ENCODE results near the gene HAVCR2. TPM values are rescaled to one million over a fixed set of nuclear protein-coding genes. Genes with fewer than 3 reads are reported as not detected.

The HAVCR2 gene
- total RNA-seq, 1 experiment from 2014 or later = 0.22 TPM

DNA sequence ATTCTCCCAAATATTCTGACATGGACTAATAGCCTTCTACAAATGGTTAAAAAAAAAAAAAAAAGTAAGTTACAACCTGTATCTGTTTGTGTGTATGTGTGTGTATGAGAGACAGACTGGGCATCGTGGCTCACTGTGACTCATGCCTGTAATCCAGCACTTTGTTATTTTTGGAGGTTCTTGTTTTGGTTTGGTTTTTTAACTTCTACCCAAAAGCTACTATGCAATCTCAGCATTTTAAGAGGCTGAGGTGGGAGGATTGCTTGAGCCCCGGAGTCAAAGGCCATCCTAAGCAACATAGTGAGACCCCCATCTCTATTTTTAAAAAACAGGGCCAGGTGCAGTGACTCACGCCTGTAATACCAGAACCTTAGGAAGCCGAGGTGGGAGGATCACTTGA lies 32.3 kb downstream of the HAVCR2 start:
- Histone ChIP-seq H3K79me2 (ENCODE audit: low read length) (no peaks in the 10 kb centered on the region), H3K36me3 (ENCODE audit: insufficient read depth, low read length) (no peaks in the 10 kb centered on the region), H3K27ac (ENCODE audit: low read length) (no peak overlapping the region), H3K9ac (ENCODE audit: low read length) (no peak overlapping the region), H3K4me1 (ENCODE audit: low read length) (no peaks in the 10 kb centered on the region), H3K4me3 (ENCODE audit: low read length) (no peak overlapping the region), H2AFZ (ENCODE audit: low read length) (no peak overlapping the region), H3K4me2 (ENCODE audit: low read depth, low read length, poor library complexity, severe bottlenecking) (no peak overlapping the region), H3K9me2 (replicated peaks; ENCODE audit: insufficient read depth, low read length) (no peaks in the 10 kb centered on the region), H4K20me1 (ENCODE audit: insufficient read depth, low read depth, low read length) (no peaks in the 10 kb centered on the region), H3K9me3 (ENCODE audit: low read length) (no peaks in the 10 kb centered on the region), H3K27me3 (ENCODE audit: low read length) (no peaks in the 10 kb centered on the region)
- DNase-seq = no peak

DNA sequence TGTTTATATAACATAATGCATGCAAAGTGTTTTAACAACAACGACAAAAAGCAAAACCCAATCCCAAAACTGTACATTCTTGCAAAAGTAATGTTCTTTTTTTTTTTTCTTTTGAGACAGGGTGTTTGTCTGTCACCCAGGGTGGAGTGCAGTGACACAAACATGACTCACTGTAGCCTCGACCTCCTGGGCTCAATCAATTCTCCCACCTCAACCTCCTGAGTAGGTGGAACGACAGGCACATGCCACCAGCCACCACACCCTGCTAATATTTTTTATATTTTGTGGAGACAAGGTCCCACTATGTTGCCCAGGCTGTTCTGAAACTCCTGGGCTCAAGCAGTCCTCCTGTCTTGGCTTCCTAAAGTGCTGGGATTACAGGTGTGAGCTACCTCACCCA lies 36.3 kb downstream of the HAVCR2 start:
- no peak overlapping the region for H3K27ac ChIP-seq (ENCODE audit: low read length)
- H3K36me3 ChIP-seq (ENCODE audit: insufficient read depth, low read length) = no peaks in the 10 kb centered on the region
- no peaks in the 10 kb centered on the region for H3K4me1 ChIP-seq (ENCODE audit: low read length)
- no peaks in the 10 kb centered on the region for H3K9me2 ChIP-seq (replicated peaks; ENCODE audit: insufficient read depth, low read length)
- H3K9ac ChIP-seq (ENCODE audit: low read length) = no peak overlapping the region
- H3K27me3 ChIP-seq (ENCODE audit: low read length) = no peaks in the 10 kb centered on the region
- no peaks in the 10 kb centered on the region for H3K79me2 ChIP-seq (ENCODE audit: low read length)
- no peaks in the 10 kb centered on the region for H3K9me3 ChIP-seq (ENCODE audit: low read length)
- no peak overlapping the region for H3K4me2 ChIP-seq (ENCODE audit: low read depth, low read length, poor library complexity, severe bottlenecking)
- no peaks in the 10 kb centered on the region for H4K20me1 ChIP-seq (ENCODE audit: insufficient read depth, low read depth, low read length)
- H2AFZ ChIP-seq (ENCODE audit: low read length) = no peak overlapping the region
- H3K4me3 ChIP-seq (ENCODE audit: low read length) = no peak overlapping the region
- no peak for DNase-seq

DNA sequence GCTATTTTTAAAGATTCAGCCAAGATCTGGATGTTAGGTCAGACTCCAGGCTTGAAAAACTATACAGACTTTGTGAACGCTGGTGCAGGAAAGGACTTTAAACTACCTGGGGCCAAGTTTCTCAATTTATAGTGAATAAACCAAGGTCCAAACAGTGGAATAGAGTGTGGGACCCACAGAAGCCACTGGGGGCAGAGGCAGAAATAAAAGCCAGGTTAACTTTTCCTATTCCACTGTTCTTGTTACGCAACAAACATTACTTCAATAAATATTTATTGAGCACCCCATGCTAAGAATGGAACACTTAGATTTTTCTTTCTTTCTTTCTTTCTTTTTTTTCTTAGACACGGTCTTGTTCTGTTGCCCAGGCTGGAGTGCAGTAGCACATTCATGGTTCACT lies 38.9 kb downstream of the HAVCR2 start:
- Histone ChIP-seq H3K9ac (ENCODE audit: low read length) (no peak overlapping the region), H3K9me2 (replicated peaks; ENCODE audit: insufficient read depth, low read length) (no peaks in the 10 kb centered on the region), H3K27me3 (ENCODE audit: low read length) (no peaks in the 10 kb centered on the region), H3K27ac (ENCODE audit: low read length) (no peak overlapping the region), H3K79me2 (ENCODE audit: low read length) (no peaks in the 10 kb centered on the region), H3K4me1 (ENCODE audit: low read length) (no peaks in the 10 kb centered on the region), H3K4me3 (ENCODE audit: low read length) (no peak overlapping the region), H4K20me1 (ENCODE audit: insufficient read depth, low read depth, low read length) (no peaks in the 10 kb centered on the region), H3K4me2 (ENCODE audit: low read depth, low read length, poor library complexity, severe bottlenecking) (no peak overlapping the region), H3K9me3 (ENCODE audit: low read length) (no peaks in the 10 kb centered on the region), H3K36me3 (ENCODE audit: insufficient read depth, low read length) (no peaks in the 10 kb centered on the region), H2AFZ (ENCODE audit: low read length) (no peak overlapping the region)
- DNase-seq = no peak

DNA sequence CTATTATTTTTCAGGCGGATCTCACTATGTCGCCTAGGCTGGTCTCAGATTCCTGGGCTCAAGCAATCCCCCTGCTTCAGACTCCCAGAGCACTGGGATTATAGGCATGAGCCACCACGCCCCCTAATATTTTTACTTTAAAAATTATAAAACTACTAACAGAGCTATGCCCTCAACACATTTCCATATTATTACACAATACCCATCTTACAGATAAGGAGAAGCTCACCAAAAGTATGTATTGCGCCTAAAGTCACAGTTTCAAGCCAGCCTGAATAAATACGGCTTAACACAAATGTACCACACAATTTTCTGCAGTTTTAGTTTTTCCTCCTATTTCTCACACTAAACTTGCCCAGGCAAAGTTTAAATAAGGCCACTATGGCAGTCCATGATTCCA lies 40.1 kb downstream of the HAVCR2 start:
- Histone ChIP-seq H3K27me3 (ENCODE audit: low read length) (no peaks in the 10 kb centered on the region), H3K4me1 (ENCODE audit: low read length) (no peaks in the 10 kb centered on the region), H3K9me3 (ENCODE audit: low read length) (no peaks in the 10 kb centered on the region), H3K9me2 (replicated peaks; ENCODE audit: insufficient read depth, low read length) (no peaks in the 10 kb centered on the region), H3K9ac (ENCODE audit: low read length) (no peak overlapping the region), H2AFZ (ENCODE audit: low read length) (no peak overlapping the region), H3K27ac (ENCODE audit: low read length) (no peak overlapping the region), H3K4me2 (ENCODE audit: low read depth, low read length, poor library complexity, severe bottlenecking) (no peak overlapping the region), H3K36me3 (ENCODE audit: insufficient read depth, low read length) (no peaks in the 10 kb centered on the region), H3K4me3 (ENCODE audit: low read length) (no peak overlapping the region), H4K20me1 (ENCODE audit: insufficient read depth, low read depth, low read length) (no peaks in the 10 kb centered on the region), H3K79me2 (ENCODE audit: low read length) (no peaks in the 10 kb centered on the region)
- DNase-seq = no peak

DNA sequence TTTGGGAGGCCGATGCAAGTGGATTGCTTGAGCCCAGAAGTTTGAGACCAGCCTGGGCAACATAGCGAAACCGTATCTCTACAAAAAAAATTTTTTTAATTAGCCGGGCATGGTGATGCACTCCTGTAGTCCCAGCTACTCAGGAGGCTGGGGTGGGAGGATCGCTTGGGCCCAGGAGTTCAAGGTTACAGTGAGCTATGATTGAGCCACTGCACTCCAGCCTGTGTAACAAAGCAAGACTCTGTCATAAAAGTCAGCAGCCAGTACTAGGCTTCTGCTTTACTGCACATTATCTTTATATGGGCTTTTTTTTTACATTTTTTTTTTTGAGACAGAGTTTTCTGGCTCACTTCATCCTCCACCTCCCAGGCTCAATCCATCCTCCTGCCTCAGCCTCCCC lies 40.5 kb downstream of the HAVCR2 start:
- no peaks in the 10 kb centered on the region for H3K9me3 ChIP-seq (ENCODE audit: low read length)
- no peaks in the 10 kb centered on the region for H4K20me1 ChIP-seq (ENCODE audit: insufficient read depth, low read depth, low read length)
- H3K4me2 ChIP-seq (ENCODE audit: low read depth, low read length, poor library complexity, severe bottlenecking) = no peak overlapping the region
- no peak overlapping the region for H3K4me3 ChIP-seq (ENCODE audit: low read length)
- H3K27ac ChIP-seq (ENCODE audit: low read length) = no peak overlapping the region
- no peak overlapping the region for H2AFZ ChIP-seq (ENCODE audit: low read length)
- H3K36me3 ChIP-seq (ENCODE audit: insufficient read depth, low read length) = no peaks in the 10 kb centered on the region
- no peak for DNase-seq
- H3K79me2 ChIP-seq (ENCODE audit: low read length) = no peaks in the 10 kb centered on the region
- no peak overlapping the region for H3K9ac ChIP-seq (ENCODE audit: low read length)
- no peaks in the 10 kb centered on the region for H3K9me2 ChIP-seq (replicated peaks; ENCODE audit: insufficient read depth, low read length)
- H3K27me3 ChIP-seq (ENCODE audit: low read length) = no peaks in the 10 kb centered on the region
- H3K4me1 ChIP-seq (ENCODE audit: low read length) = no peaks in the 10 kb centered on the region

DNA sequence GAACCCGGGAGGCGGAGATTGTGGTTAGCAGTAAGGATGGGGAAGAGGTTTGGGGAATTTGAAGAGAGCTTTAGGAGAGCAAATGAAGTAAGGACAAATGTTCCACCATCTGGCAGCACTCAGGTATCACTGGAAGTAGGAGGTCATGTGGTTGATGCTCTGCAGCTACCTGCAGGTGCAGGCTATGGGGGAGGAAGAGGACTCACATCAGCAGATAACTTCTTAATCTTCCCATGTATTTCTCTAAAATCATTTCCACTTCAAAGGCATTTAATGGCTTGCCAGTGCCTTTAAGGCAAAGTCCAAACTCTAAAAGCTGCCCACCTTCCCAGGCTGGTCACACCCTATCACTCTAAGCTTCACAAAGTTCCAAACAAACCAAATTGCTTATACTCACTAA lies 41.8 kb downstream of the HAVCR2 start:
- H3K79me2 ChIP-seq (ENCODE audit: low read length) = no peaks in the 10 kb centered on the region
- no peak overlapping the region for H3K27ac ChIP-seq (ENCODE audit: low read length)

DNA sequence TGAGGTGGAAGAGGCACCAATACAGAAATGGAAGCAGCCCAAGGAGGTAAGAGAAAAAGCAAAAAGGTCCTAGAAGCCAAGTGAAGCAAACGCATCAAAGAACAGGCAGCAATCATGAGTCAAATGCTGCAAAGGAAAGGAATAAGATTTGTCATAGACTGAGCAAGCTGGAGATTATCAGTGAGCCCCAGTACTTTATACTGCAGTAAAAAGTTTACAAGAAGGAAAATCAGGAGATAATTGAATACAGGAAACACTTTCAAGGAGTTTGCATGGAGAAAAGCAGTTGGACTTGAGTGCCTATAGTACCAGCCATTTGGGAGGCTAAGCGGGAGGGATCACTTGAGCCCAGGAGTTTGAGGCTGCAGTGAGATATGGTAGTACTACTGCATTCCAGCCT lies 42.8 kb downstream of the HAVCR2 start:
- no peaks in the 10 kb centered on the region for H4K20me1 ChIP-seq (ENCODE audit: insufficient read depth, low read depth, low read length)
- no peak overlapping the region for H3K4me2 ChIP-seq (ENCODE audit: low read depth, low read length, poor library complexity, severe bottlenecking)
- H3K4me1 ChIP-seq (ENCODE audit: low read length) = no peaks in the 10 kb centered on the region
- no peak for DNase-seq
- H3K36me3 ChIP-seq (ENCODE audit: insufficient read depth, low read length) = no peaks in the 10 kb centered on the region
- H3K9me3 ChIP-seq (ENCODE audit: low read length) = no peaks in the 10 kb centered on the region
- no peak overlapping the region for H3K4me3 ChIP-seq (ENCODE audit: low read length)
- no peak overlapping the region for H3K27ac ChIP-seq (ENCODE audit: low read length)
- no peaks in the 10 kb centered on the region for H3K9me2 ChIP-seq (replicated peaks; ENCODE audit: insufficient read depth, low read length)
- no peak overlapping the region for H2AFZ ChIP-seq (ENCODE audit: low read length)
- no peaks in the 10 kb centered on the region for H3K27me3 ChIP-seq (ENCODE audit: low read length)
- H3K9ac ChIP-seq (ENCODE audit: low read length) = no peak overlapping the region
- H3K79me2 ChIP-seq (ENCODE audit: low read length) = no peaks in the 10 kb centered on the region

More for the DNA sequence above, 41.8 kb downstream of the HAVCR2 start:
- no peak overlapping the region for H3K4me3 ChIP-seq (ENCODE audit: low read length)
- no peak for DNase-seq
- H3K9ac ChIP-seq (ENCODE audit: low read length) = no peak overlapping the region
- H3K4me1 ChIP-seq (ENCODE audit: low read length) = no peaks in the 10 kb centered on the region
- no peaks in the 10 kb centered on the region for H4K20me1 ChIP-seq (ENCODE audit: insufficient read depth, low read depth, low read length)
- no peaks in the 10 kb centered on the region for H3K36me3 ChIP-seq (ENCODE audit: insufficient read depth, low read length)
- H3K9me3 ChIP-seq (ENCODE audit: low read length) = no peaks in the 10 kb centered on the region
- no peaks in the 10 kb centered on the region for H3K9me2 ChIP-seq (replicated peaks; ENCODE audit: insufficient read depth, low read length)
- no peak overlapping the region for H3K4me2 ChIP-seq (ENCODE audit: low read depth, low read length, poor library complexity, severe bottlenecking)
- no peaks in the 10 kb centered on the region for H3K27me3 ChIP-seq (ENCODE audit: low read length)
- no peak overlapping the region for H2AFZ ChIP-seq (ENCODE audit: low read length)

DNA sequence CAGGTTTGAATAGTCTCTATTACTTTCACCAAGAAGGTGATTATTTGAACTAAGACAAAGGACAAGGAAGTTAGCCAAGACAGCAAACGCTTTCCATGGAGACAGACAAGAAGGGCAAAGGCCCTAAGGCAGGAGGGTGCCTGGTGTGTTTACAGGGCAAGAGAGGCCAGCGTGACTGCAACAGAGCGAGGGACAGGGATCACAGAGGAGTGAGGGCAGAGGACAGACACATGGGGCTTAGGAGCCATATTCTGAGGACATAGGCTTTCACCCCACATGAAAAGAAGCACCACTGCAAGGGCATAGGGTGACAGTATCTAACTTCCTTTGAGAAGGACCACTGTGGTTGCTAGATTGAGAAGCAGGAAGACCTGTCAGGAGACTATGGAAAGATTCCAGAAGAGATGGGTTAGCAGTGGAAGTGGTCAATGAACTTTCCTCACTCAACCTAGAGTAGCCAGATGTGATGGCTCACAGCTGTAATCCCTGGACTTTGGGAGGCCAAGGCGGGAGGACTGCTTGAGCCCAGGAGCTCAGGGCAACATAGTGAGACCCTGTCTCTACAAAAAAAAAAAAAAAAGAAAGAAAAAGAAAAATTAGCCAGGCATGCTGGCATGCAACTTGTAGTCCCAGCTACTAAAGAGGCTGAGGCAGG lies 44.9 kb downstream of the HAVCR2 start:
- Histone ChIP-seq H4K20me1 (ENCODE audit: insufficient read depth, low read depth, low read length) (no peaks in the 10 kb centered on the region), H3K79me2 (ENCODE audit: low read length) (no peaks in the 10 kb centered on the region), H3K9me2 (replicated peaks; ENCODE audit: insufficient read depth, low read length) (no peaks in the 10 kb centered on the region), H3K27me3 (ENCODE audit: low read length) (no peaks in the 10 kb centered on the region), H3K36me3 (ENCODE audit: insufficient read depth, low read length) (no peaks in the 10 kb centered on the region), H3K4me2 (ENCODE audit: low read depth, low read length, poor library complexity, severe bottlenecking) (no peak overlapping the region), H3K4me1 (ENCODE audit: low read length) (no peaks in the 10 kb centered on the region), H3K9me3 (ENCODE audit: low read length) (no peaks in the 10 kb centered on the region), H3K9ac (ENCODE audit: low read length) (no peak overlapping the region), H3K4me3 (ENCODE audit: low read length) (no peak overlapping the region), H3K27ac (ENCODE audit: low read length) (no peak overlapping the region), H2AFZ (ENCODE audit: low read length) (no peak overlapping the region)
- DNase-seq = peak; percentile 35

DNA sequence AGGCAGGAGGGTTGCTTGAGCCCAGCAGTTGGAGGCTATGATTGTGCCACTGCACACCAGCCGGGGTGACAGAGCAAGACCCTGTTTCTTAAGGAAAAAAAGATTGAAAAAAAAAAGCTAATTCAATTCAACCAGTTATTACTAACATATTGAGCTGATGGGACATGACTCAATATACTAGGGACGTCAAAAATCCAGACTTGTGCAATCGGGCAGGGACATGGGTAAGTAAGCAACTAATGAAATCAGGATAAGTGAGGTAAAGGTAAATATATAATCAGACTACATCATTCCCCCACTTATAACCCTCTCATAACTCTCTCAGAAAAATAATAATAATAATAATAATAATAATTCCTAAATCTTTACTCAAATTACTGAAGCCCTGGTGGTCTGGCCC lies 49.0 kb downstream of the HAVCR2 start:
- Histone ChIP-seq H3K4me3 (ENCODE audit: low read length) (no peak overlapping the region), H4K20me1 (ENCODE audit: insufficient read depth, low read depth, low read length) (no peaks in the 10 kb centered on the region), H3K27ac (ENCODE audit: low read length) (no peak overlapping the region), H3K9me2 (replicated peaks; ENCODE audit: insufficient read depth, low read length) (no peaks in the 10 kb centered on the region), H3K27me3 (ENCODE audit: low read length) (no peaks in the 10 kb centered on the region), H3K4me1 (ENCODE audit: low read length) (no peaks in the 10 kb centered on the region), H3K4me2 (ENCODE audit: low read depth, low read length, poor library complexity, severe bottlenecking) (no peak overlapping the region), H3K36me3 (ENCODE audit: insufficient read depth, low read length) (no peaks in the 10 kb centered on the region), H3K9me3 (ENCODE audit: low read length) (no peaks in the 10 kb centered on the region), H2AFZ (ENCODE audit: low read length) (no peak overlapping the region), H3K9ac (ENCODE audit: low read length) (no peak overlapping the region), H3K79me2 (ENCODE audit: low read length) (no peaks in the 10 kb centered on the region)
- DNase-seq = no peak
